Prostate gland (tissue), 2 donors: ENCODE results near the gene FAM184B.

Source experiments
- POLR2A ChIP-seq: fragments of 450-650 bp; IDR thresholded peaks from one replicate; pipeline ENCODE4 v1.6.1; 2016; ENCODE audit warnings: antibody characterized with exemption, mild to moderate bottlenecking
- TF ChIP-seq, protein P1 (sequence below), 4 experiments: fragments of 200-600 bp in 2 of 4; fragments of 450-650 bp in 2 of 4; sonication (generic) in 2 of 4; IDR thresholded peaks; 1 replicate in 3 of 4; 2 replicates in 1 of 4; pipeline ENCODE4 v1.5.1; 2016 to 2019; ENCODE audit warnings: antibody characterized with exemption in 4 of 4, mild to moderate bottlenecking in 2 of 4, moderate library complexity in 2 of 4

DNA sequence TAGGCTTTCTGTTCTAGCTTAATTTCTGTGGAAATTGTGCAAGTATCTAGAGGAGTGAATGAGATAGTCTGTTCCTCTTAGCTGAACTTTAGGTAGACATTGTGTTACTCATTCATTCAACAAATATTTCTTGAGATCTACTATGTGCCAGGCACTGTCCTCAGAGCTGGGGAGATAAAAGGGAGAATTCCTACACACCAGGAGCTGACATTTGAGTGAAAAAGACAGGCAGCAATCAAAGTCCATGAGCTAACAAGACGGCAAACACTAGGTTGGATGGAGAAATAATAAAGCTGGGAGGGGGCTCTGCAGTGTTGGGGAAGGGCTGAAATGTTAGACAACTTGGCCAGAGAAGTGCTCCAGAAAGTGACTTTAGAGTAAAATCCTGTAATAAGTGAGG, 86.9 kb downstream of the FAM184B start:
- no peak for TF ChIP-seq POLR2A
- TF ChIP-seq, protein P1, sequence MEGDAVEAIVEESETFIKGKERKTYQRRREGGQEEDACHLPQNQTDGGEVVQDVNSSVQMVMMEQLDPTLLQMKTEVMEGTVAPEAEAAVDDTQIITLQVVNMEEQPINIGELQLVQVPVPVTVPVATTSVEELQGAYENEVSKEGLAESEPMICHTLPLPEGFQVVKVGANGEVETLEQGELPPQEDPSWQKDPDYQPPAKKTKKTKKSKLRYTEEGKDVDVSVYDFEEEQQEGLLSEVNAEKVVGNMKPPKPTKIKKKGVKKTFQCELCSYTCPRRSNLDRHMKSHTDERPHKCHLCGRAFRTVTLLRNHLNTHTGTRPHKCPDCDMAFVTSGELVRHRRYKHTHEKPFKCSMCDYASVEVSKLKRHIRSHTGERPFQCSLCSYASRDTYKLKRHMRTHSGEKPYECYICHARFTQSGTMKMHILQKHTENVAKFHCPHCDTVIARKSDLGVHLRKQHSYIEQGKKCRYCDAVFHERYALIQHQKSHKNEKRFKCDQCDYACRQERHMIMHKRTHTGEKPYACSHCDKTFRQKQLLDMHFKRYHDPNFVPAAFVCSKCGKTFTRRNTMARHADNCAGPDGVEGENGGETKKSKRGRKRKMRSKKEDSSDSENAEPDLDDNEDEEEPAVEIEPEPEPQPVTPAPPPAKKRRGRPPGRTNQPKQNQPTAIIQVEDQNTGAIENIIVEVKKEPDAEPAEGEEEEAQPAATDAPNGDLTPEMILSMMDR (IDR thresholded peaks at IDR 0.05) = no peak
